CD4-positive, alpha-beta T cell (primary cell): ENCODE data around the gene FAM210A. TPM values are rescaled to one million over a fixed set of nuclear protein-coding genes. Genes with fewer than 3 reads are reported as not detected.

ENCODE experiments used
- ATAC-seq: fragments of 200-7000 bp; cut with Tn5 transposase; one replicate; pipeline ENCODE4 v1.10.0; 2022; ENCODE audit warnings: mild to moderate bottlenecking; ENCODE audit not compliant: poor library complexity
- CTCF ChIA-PET: fragments of 350-600 bp; sonication (Branson Sonifier 250); formaldehyde crosslinking; loops from one replicate; lab custom pipeline; 2021; ENCODE audit warnings: antibody characterized with exemption, inconsistent platforms; lab: Charles Lee
- POLR2A ChIA-PET: fragments of 350-600 bp; sonication (Branson Sonifier 250); formaldehyde crosslinking; loops from one replicate; lab custom pipeline; 2021; ENCODE audit warnings: antibody characterized with exemption, inconsistent platforms; lab: Charles Lee
- DNase-seq, 14 experiments: peaks; one replicate each; pipeline ENCODE4 v3.0.0-alpha.2; 2013 to 2020; ENCODE audit warnings: mixed read lengths in 2 of 14
- H3K27ac ChIP-seq, 2 donors: one replicate each; pipeline versions ENCODE4 v1.5.1 to v1.7.0; 2013; ENCODE audit warnings: low read length in 2 of 2, low read depth in 1 of 2, mild to moderate bottlenecking in 1 of 2
- H3K27me3 ChIP-seq, 2 experiments: 1 replicate in 1 of 2; 2 replicates in 1 of 2; pipeline versions ENCODE4 v1.6.1 to v1.7.0; 2013; ENCODE audit warnings: low read length in 2 of 2, control low read depth in 1 of 2, mild to moderate bottlenecking in 1 of 2, moderate library complexity in 1 of 2; ENCODE audit not compliant: insufficient read depth in 2 of 2, control insufficient read depth in 1 of 2
- H3K36me3 ChIP-seq: one replicate; pipeline ENCODE4 v1.6.1; 2013; ENCODE audit warnings: low read length, control low read depth; ENCODE audit not compliant: insufficient read depth
- H3K4me1 ChIP-seq: one replicate; pipeline ENCODE4 v1.6.1; 2013; ENCODE audit warnings: low read length, control low read depth; ENCODE audit not compliant: insufficient read depth
- H3K4me3 ChIP-seq: one replicate; pipeline ENCODE4 v1.5.1; 2013; ENCODE audit warnings: mild to moderate bottlenecking, low read length, moderate library complexity
- H3K9me3 ChIP-seq, 2 experiments: 1 replicate in 1 of 2; 2 replicates in 1 of 2; pipeline versions ENCODE4 v1.6.1 to v1.7.0; 2013; ENCODE audit warnings: low read length in 2 of 2, mild to moderate bottlenecking in 2 of 2, control low read depth in 1 of 2, moderate library complexity in 1 of 2; ENCODE audit not compliant: control insufficient read depth in 1 of 2, insufficient read depth in 1 of 2
- H3K27ac Mint-ChIP-seq: one replicate; pipeline ENCODE4 v1.8.0; 2020; ENCODE audit warnings: mixed read lengths
- H3K27me3 Mint-ChIP-seq: one replicate; pipeline ENCODE4 v1.8.0; 2021; ENCODE audit warnings: mixed read lengths
- H3K36me3 Mint-ChIP-seq: one replicate; pipeline ENCODE4 v1.8.0; 2021; ENCODE audit warnings: low read depth, mixed read lengths
- H3K4me1 Mint-ChIP-seq: one replicate; pipeline ENCODE4 v1.8.0; 2021; ENCODE audit warnings: low read depth, mixed read lengths
- H3K4me3 Mint-ChIP-seq: one replicate; pipeline ENCODE4 v1.8.0; 2020; ENCODE audit warnings: mild to moderate bottlenecking, mixed read lengths
- H3K9me3 Mint-ChIP-seq: one replicate; pipeline ENCODE4 v1.8.0; 2020; ENCODE audit warnings: mixed read lengths
- intact Hi-C, 2 experiments: fragments of 100-400 bp; cut with DNase I in 1 of 2; cut with micrococcal nuclease in 1 of 2; formaldehyde crosslinking; loops; one replicate each; pipeline versions ENCODE4 v1.15.1 to v1.9.0; 2023 to 2025; cut with DNase I, micrococcal nuclease
- total RNA-seq, 174 experiments: library from RNA in 2 of 174; stranded (reverse) in 2 of 174; gene quantifications; one replicate each; pipeline ENCODE4 v1.2.3 and lab custom pipeline; 2021 to 2026
- TF ChIP-seq, protein P1 (sequence below): fragments of 200-600 bp; IDR thresholded peaks from one replicate; pipeline ENCODE4 v1.8.0; 2022; ENCODE audit warnings: antibody characterized with exemption, mild to moderate bottlenecking

The FAM210A gene
- total RNA-seq, 2 experiments from 2014 or later = 3.4 to 3.5 TPM

GRCh38 chr18:13626544-13626908 lies 99.8 kb downstream of the FAM210A start:
- H3K27ac Mint-ChIP-seq = peak overlapping the region; percentile 53
- TF ChIP-seq, protein P1, sequence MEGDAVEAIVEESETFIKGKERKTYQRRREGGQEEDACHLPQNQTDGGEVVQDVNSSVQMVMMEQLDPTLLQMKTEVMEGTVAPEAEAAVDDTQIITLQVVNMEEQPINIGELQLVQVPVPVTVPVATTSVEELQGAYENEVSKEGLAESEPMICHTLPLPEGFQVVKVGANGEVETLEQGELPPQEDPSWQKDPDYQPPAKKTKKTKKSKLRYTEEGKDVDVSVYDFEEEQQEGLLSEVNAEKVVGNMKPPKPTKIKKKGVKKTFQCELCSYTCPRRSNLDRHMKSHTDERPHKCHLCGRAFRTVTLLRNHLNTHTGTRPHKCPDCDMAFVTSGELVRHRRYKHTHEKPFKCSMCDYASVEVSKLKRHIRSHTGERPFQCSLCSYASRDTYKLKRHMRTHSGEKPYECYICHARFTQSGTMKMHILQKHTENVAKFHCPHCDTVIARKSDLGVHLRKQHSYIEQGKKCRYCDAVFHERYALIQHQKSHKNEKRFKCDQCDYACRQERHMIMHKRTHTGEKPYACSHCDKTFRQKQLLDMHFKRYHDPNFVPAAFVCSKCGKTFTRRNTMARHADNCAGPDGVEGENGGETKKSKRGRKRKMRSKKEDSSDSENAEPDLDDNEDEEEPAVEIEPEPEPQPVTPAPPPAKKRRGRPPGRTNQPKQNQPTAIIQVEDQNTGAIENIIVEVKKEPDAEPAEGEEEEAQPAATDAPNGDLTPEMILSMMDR = no peak
- Histone ChIP-seq H3K4me3 (no peak overlapping the region), H3K36me3 (peaks cover 26% of the 10 kb centered on the region), H3K4me1 (peaks cover 10% of the 10 kb centered on the region), H3K27ac (no peak overlapping the region), H3K27me3 (no peaks in the 10 kb centered on the region), H3K9me3 (no peaks in the 10 kb centered on the region)
- no peak overlapping the region for H3K4me3 Mint-ChIP-seq
- DNase-seq (no peak), ATAC-seq (no peak)
- H3K36me3 Mint-ChIP-seq = peaks cover 20% of the 10 kb centered on the region
- CTCF ChIA-PET = no interaction called here
- H3K4me1 Mint-ChIP-seq = peaks cover 28% of the 10 kb centered on the region
- intact Hi-C loops = no loop called here
- no peaks in the 10 kb centered on the region for H3K27me3 Mint-ChIP-seq
- POLR2A ChIA-PET = no interaction called here
- H3K9me3 Mint-ChIP-seq = no peaks in the 10 kb centered on the region

- Histone ChIP-seq H3K9me3 (no peaks in the 10 kb centered on the region), H3K27ac (no peak overlapping the region), H3K4me3 (no peak overlapping the region), H3K27me3 (no peaks in the 10 kb centered on the region), H3K36me3 (peaks cover 32% of the 10 kb centered on the region), H3K4me1 (peaks cover 10% of the 10 kb centered on the region)
- no peak for ATAC-seq
- no peaks in the 10 kb centered on the region for H3K9me3 Mint-ChIP-seq
- intact Hi-C loops = no loop called here
- TF ChIP-seq, protein P1 = no peak
- peaks cover 28% of the 10 kb centered on the region for H3K4me1 Mint-ChIP-seq
- DNase-seq = no peak
- H3K27me3 Mint-ChIP-seq = no peaks in the 10 kb centered on the region
- peak overlapping the region; percentile 53 for H3K27ac Mint-ChIP-seq
- POLR2A ChIA-PET = no interaction called here
- H3K36me3 Mint-ChIP-seq = peaks cover 20% of the 10 kb centered on the region
- CTCF ChIA-PET = no interaction called here
- H3K4me3 Mint-ChIP-seq = no peak overlapping the region
Measured at GRCh38 chr18:13625843-13626543, 100.4 kb downstream of the FAM210A start.

GRCh38 chr18:13625355-13625754 lies 101.0 kb downstream of the FAM210A start:
- no peaks in the 10 kb centered on the region for H3K9me3 Mint-ChIP-seq
- peaks cover 19% of the 10 kb centered on the region for H3K36me3 Mint-ChIP-seq
- ATAC-seq (no peak), DNase-seq (no peak)
- CTCF ChIA-PET = no interaction called here
- H3K4me3 ChIP-seq = no peak overlapping the region
- no peaks in the 10 kb centered on the region for H3K27me3 Mint-ChIP-seq
- POLR2A ChIA-PET = no interaction called here
- H3K36me3 ChIP-seq = peaks cover 36% of the 10 kb centered on the region
- no peak overlapping the region for H3K27ac Mint-ChIP-seq
- peaks cover 27% of the 10 kb centered on the region for H3K4me1 Mint-ChIP-seq
- no peak overlapping the region for H3K27ac ChIP-seq
- no peak overlapping the region for H3K4me3 Mint-ChIP-seq
- intact Hi-C loops = no loop called here
- peaks cover 10% of the 10 kb centered on the region for H3K4me1 ChIP-seq
- no peaks in the 10 kb centered on the region for H3K9me3 ChIP-seq
- H3K27me3 ChIP-seq = no peaks in the 10 kb centered on the region
- TF ChIP-seq, protein P1 = no peak
